Measurements from ENCODE around the gene SHLD1. TPM values are rescaled to one million over a fixed set of nuclear protein-coding genes. Genes with fewer than 3 reads are reported as not detected.
"Not testable (repeated sequence)": the region's sequence is repeated elsewhere in the genome, so short reads cannot be mapped to it uniquely, and the experiment has no call there.

SHLD1 gene
- total RNA-seq = 10 to 100 TPM in 1 of 2 donors, 1 to 10 TPM in 1; 6.4 to 10.5 TPM

GRCh38 chr20:5749952-5750779, at the start of gene SHLD1:
Gene SHLD1 (plus strand): TSS chr20:5750401. CDS start chr20:5772866, 22,465 bp downstream.
- WGBS = 17% methylated on average over 27 of the region's 27 CpGs
- DNase-seq (ENCODE audit: low spot score) = peak; percentile 78
- Histone ChIP-seq H3K27ac (peak within 1 kb of the TSS; percentile 91 to 92), H3K9me3 (no peaks in the 10 kb centered on the region), H3K36me3 (no peaks in the 10 kb centered on the region), H3K27me3 (replicated peaks; ENCODE audit: insufficient read depth) (no peaks in the 10 kb centered on the region), H3K4me3 (peak within 1 kb of the TSS; percentile 53 to 55), H3K4me1 (replicated peaks) (no peaks in the 10 kb centered on the region)
- TF ChIP-seq POLR2AphosphoS5 (IDR thresholded peaks at IDR 0.05) (peak; percentile 75), POLR2A (IDR thresholded peaks at IDR 0.05) (no peak)
- intact Hi-C loops (cut with DNase I) = loop anchor here (2.0 kb wide), 1 partner anchor 93 kb away; no protein-coding TSS in a partner anchor

- TF ChIP-seq POLR2AphosphoS5 (IDR thresholded peaks at IDR 0.05) = peak; percentile 18
- intact Hi-C loops (cut with DNase I); H3K4me1 ChIP-seq (replicated peaks); H3K4me3 ChIP-seq; DNase-seq (ENCODE audit: low spot score); H3K27me3 ChIP-seq (replicated peaks; ENCODE audit: insufficient read depth); H3K9me3 ChIP-seq; H3K36me3 ChIP-seq: not testable (repeated sequence)
- 68% methylated on average over 5 of the region's 5 CpGs for WGBS
- peak overlapping the region; percentile 18 to 67 for H3K27ac ChIP-seq
Measured at GRCh38 chr20:5702339-5702738, 47.9 kb upstream of the SHLD1 start.

GRCh38 chr20:5703681-5704101, 46.5 kb upstream of the SHLD1 start:
- Histone ChIP-seq H3K27ac (peak overlapping the region in 1 of 2 donors; percentile 67), H3K4me3 (no peak overlapping the region), H3K4me1 (replicated peaks) (no peaks in the 10 kb centered on the region), H3K27me3 (replicated peaks; ENCODE audit: insufficient read depth) (no peaks in the 10 kb centered on the region), H3K36me3 (no peaks in the 10 kb centered on the region), H3K9me3 (no peaks in the 10 kb centered on the region)
- intact Hi-C loops (cut with DNase I) = no loop called here
- peak; percentile 15 for DNase-seq (ENCODE audit: low spot score)
- TF ChIP-seq CTCF (IDR thresholded peaks at IDR 0.05) = no peak
- peak; percentile 17 for TF ChIP-seq POLR2AphosphoS5 (IDR thresholded peaks at IDR 0.05)
- no peak for TF ChIP-seq POLR2A (IDR thresholded peaks at IDR 0.05)
- 5% methylated on average over 5 of the region's 5 CpGs for WGBS

- WGBS = 86% methylated on average over 6 of the region's 6 CpGs
- Histone ChIP-seq H3K9me3 (no peaks in the 10 kb centered on the region), H3K27ac (no peak overlapping the region), H3K4me1 (replicated peaks) (no peaks in the 10 kb centered on the region), H3K4me3 (no peak overlapping the region), H3K27me3 (replicated peaks; ENCODE audit: insufficient read depth) (no peaks in the 10 kb centered on the region), H3K36me3 (no peaks in the 10 kb centered on the region)
- TF ChIP-seq CTCF (IDR thresholded peaks at IDR 0.05) = no peak
- TF ChIP-seq POLR2AphosphoS5 (IDR thresholded peaks at IDR 0.05) = no peak
- TF ChIP-seq POLR2A (IDR thresholded peaks at IDR 0.05) = no peak
- intact Hi-C loops (cut with DNase I) = no loop called here
- DNase-seq (ENCODE audit: low spot score) = no peak
Measured at GRCh38 chr20:5705827-5706226, 44.4 kb upstream of the SHLD1 start.

GRCh38 chr20:5706797-5707196, 43.4 kb upstream of the SHLD1 start:
- H3K9me3 ChIP-seq = no peaks in the 10 kb centered on the region
- no peaks in the 10 kb centered on the region for H3K36me3 ChIP-seq
- WGBS = 85% methylated on average over 9 of the region's 9 CpGs
- DNase-seq (ENCODE audit: low spot score) = no peak
- intact Hi-C loops (cut with DNase I) = no loop called here
- no peak for TF ChIP-seq CTCF (IDR thresholded peaks at IDR 0.05)
- no peak for TF ChIP-seq POLR2AphosphoS5 (IDR thresholded peaks at IDR 0.05)
- H3K4me3 ChIP-seq = no peak overlapping the region
- H3K4me1 ChIP-seq (replicated peaks) = no peaks in the 10 kb centered on the region
- no peaks in the 10 kb centered on the region for H3K27me3 ChIP-seq (replicated peaks; ENCODE audit: insufficient read depth)
- H3K27ac ChIP-seq = no peak overlapping the region

GRCh38 chr20:5710551-5710950, 39.6 kb upstream of the SHLD1 start:
- intact Hi-C loops (cut with DNase I) = no loop called here
- no peak for TF ChIP-seq POLR2AphosphoS5 (IDR thresholded peaks at IDR 0.05)
- TF ChIP-seq POLR2A (IDR thresholded peaks at IDR 0.05) = no peak
- TF ChIP-seq CTCF (IDR thresholded peaks at IDR 0.05) = no peak
- Histone ChIP-seq H3K4me1 (replicated peaks) (no peaks in the 10 kb centered on the region), H3K4me3 (no peak overlapping the region), H3K27me3 (replicated peaks; ENCODE audit: insufficient read depth) (no peaks in the 10 kb centered on the region), H3K36me3 (no peaks in the 10 kb centered on the region), H3K9me3 (no peaks in the 10 kb centered on the region), H3K27ac (no peak overlapping the region)
- WGBS = 65% methylated on average over 3 of the region's 3 CpGs
- DNase-seq (ENCODE audit: low spot score) = no peak
